Fibroblast of villous mesenchyme (primary cell): ENCODE data around the gene GDA. TPM values are rescaled to one million over a fixed set of nuclear protein-coding genes. Genes with fewer than 3 reads are reported as not detected.

Source experiments
- DNase-seq: peaks from one replicate; pipeline ENCODE4 v3.0.0-alpha.2; 2010; ENCODE audit warnings: low read depth
- H3K4me3 ChIP-seq: 2 replicates; pipeline ENCODE4 v1.5.1; 2011; ENCODE audit warnings: low read depth, mild to moderate bottlenecking, low read length
- small RNA-seq: library from RNA; depleted of rRNA; stranded (forward); fragments of <200 nt; gene quantifications from one replicate; pipeline ENCODE3, GENCODE V24; 2012
- total RNA-seq: library from RNA; depleted of rRNA; stranded (reverse); fragments of >200 nt; gene quantifications from 2 replicates; pipeline ENCODE4 v1.2.3, GENCODE V29; 2012
- TF ChIP-seq, protein P1 (sequence below): IDR thresholded peaks from 2 replicates; pipeline ENCODE4 v1.5.1; 2012; ENCODE audit warnings: low read depth, mild to moderate bottlenecking, low read length; ENCODE audit not compliant: insufficient read depth

GDA gene
- total RNA-seq, 1 donor: 4.3 TPM

DNA sequence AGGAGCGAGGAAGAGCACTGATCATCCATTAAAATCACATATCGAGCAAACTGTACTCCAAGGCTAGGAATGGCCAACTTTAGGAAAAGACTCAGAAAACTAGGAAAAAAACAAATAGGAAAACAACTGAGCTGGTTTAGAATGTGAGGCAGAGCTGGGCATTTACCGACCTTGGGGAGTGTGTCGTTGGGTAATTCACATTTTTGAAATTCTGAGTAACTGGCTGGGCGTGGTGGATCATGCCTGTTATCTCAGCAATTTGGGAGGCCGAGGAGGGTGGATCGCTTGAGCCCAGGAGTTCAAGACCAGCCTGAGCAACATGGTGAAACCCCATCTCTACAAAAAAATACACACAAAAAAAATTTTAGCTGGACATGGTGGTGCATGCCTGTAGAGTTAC is 145.7 kb downstream of the GDA start:
- H3K4me3 ChIP-seq: no peak overlapping the region
- TF ChIP-seq, protein P1, sequence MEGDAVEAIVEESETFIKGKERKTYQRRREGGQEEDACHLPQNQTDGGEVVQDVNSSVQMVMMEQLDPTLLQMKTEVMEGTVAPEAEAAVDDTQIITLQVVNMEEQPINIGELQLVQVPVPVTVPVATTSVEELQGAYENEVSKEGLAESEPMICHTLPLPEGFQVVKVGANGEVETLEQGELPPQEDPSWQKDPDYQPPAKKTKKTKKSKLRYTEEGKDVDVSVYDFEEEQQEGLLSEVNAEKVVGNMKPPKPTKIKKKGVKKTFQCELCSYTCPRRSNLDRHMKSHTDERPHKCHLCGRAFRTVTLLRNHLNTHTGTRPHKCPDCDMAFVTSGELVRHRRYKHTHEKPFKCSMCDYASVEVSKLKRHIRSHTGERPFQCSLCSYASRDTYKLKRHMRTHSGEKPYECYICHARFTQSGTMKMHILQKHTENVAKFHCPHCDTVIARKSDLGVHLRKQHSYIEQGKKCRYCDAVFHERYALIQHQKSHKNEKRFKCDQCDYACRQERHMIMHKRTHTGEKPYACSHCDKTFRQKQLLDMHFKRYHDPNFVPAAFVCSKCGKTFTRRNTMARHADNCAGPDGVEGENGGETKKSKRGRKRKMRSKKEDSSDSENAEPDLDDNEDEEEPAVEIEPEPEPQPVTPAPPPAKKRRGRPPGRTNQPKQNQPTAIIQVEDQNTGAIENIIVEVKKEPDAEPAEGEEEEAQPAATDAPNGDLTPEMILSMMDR: no peak
- no peak for DNase-seq

DNA sequence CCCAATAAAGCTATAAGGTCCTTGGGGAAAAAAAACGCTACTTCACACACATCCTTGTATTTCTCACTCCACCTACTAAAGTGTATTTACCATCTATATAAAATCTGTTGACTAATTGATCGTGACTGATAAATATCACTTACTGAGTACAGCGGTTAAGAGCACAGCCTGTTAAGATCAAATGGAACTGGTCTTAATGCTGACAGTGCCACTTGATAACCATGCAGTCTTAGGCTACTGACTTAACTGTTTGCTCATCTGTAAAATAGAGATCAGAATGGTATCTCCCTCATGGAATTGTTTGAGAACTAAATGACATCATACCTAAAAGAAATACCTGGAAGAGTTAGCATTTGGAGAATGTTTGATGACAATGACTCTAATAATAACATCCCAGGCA is 148.3 kb downstream of the GDA start:
- TF ChIP-seq, protein P1: no peak
- H3K4me3 ChIP-seq: no peak overlapping the region

GRCh38 chr9:72299017-72299603 is 149.9 kb downstream of the GDA start:
- TF ChIP-seq, protein P1: no peak
- H3K4me3 ChIP-seq: no peak overlapping the region
- DNase-seq: no peak

More for the DNA sequence above, 148.3 kb downstream of the GDA start:
- DNase-seq: no peak

GRCh38 chr9:72300873-72301272 is 151.6 kb downstream of the GDA start:
- H3K4me3 ChIP-seq: no peak overlapping the region
- TF ChIP-seq, protein P1: no peak
- no peak for DNase-seq

Small RNAs within 50 kb of the gene (small RNA-seq; reads per million reads assigned to genes)
- not detected for gene RNA5SP285

Other genes starting within 250 kb of the GDA start
- gene ABHD17B, start 238.2 kb upstream of the GDA start, total RNA-seq: 24.5 and 27.2 TPM in 2 replicates
- gene C9orf85, start 237.8 kb upstream of the GDA start, total RNA-seq: 9.7 and 16.4 TPM in 2 replicates
- not detected in 2 replicates for gene C9orf57, start 88.8 kb upstream of the GDA start, total RNA-seq
- gene ZFAND5, start 215.8 kb downstream of the GDA start, total RNA-seq: 206 and 366 TPM in 2 replicates